Neuronal stem cell (in vitro differentiated cells): Measurements from ENCODE around the gene ATP8B4.

Experiments
- DNase-seq: peaks from one replicate; pipeline ENCODE4 v3.0.0-alpha.2; 2013; ENCODE audit warnings: low spot score
- H2AFZ ChIP-seq: one replicate; pipeline ENCODE4 v1.6.1; 2013; ENCODE audit warnings: mild to moderate bottlenecking, low read length, inconsistent platforms
- H2AK5ac ChIP-seq: 2 replicates; pipeline ENCODE4 v1.6.1; 2013; ENCODE audit warnings: low read depth, mild to moderate bottlenecking, inconsistent platforms, low read length, moderate library complexity, mixed read lengths
- H2BK120ac ChIP-seq: 2 replicates; pipeline ENCODE4 v1.6.1; 2013; ENCODE audit warnings: low read depth, mild to moderate bottlenecking, inconsistent platforms, low read length, moderate library complexity, mixed read lengths
- H2BK12ac ChIP-seq: one replicate; pipeline ENCODE4 v1.6.1; 2013; ENCODE audit warnings: low read length, inconsistent platforms
- H2BK15ac ChIP-seq: 2 replicates; pipeline ENCODE4 v1.6.1; 2013; ENCODE audit warnings: mild to moderate bottlenecking, low read length, inconsistent platforms, mixed read lengths
- H2BK5ac ChIP-seq: one replicate; pipeline ENCODE4 v1.6.1; 2013; ENCODE audit warnings: inconsistent platforms, mild to moderate bottlenecking, low read length, moderate library complexity
- H3K14ac ChIP-seq: one replicate; pipeline ENCODE4 v1.6.1; 2013; ENCODE audit warnings: low read length, inconsistent platforms
- H3K18ac ChIP-seq: 2 replicates; pipeline ENCODE4 v1.6.1; 2013; ENCODE audit warnings: low read length, inconsistent platforms
- H3K23ac ChIP-seq: 2 replicates; pipeline ENCODE4 v1.6.1; 2013; ENCODE audit warnings: low read depth, mild to moderate bottlenecking, mixed read lengths, low read length, inconsistent platforms; ENCODE audit not compliant: poor library complexity
- H3K27ac ChIP-seq: replicated peaks from 3 replicates; pipeline ENCODE4 v1.5.1; 2013; ENCODE audit warnings: low read length, inconsistent platforms
- H3K27me3 ChIP-seq, 3 experiments: 2 replicates each; pipeline ENCODE4 v1.6.1; 2013; ENCODE audit warnings: low read length in 3 of 3, mild to moderate bottlenecking in 2 of 3, inconsistent platforms in 1 of 3, low read depth in 1 of 3, mixed read lengths in 1 of 3, moderate library complexity in 1 of 3; ENCODE audit not compliant: control insufficient read depth in 3 of 3, insufficient read depth in 3 of 3
- H3K36me3 ChIP-seq, 2 donors: replicated peaks in 1 of 2; 2 replicates each; pipeline ENCODE4 v1.6.1; 2013; ENCODE audit warnings: low read length in 2 of 2; ENCODE audit not compliant: control insufficient read depth in 2 of 2, insufficient read depth in 2 of 2
- H3K4ac ChIP-seq: 2 replicates; pipeline ENCODE4 v1.6.1; 2013; ENCODE audit warnings: inconsistent platforms, mild to moderate bottlenecking, low read length, moderate library complexity
- H3K4me1 ChIP-seq, 2 donors: 1 replicate in 1 of 2; 2 replicates in 1 of 2; pipeline ENCODE4 v1.6.1; 2013; ENCODE audit warnings: low read length in 2 of 2, low read depth in 1 of 2; ENCODE audit not compliant: control insufficient read depth in 2 of 2, insufficient read depth in 1 of 2
- H3K4me2 ChIP-seq: one replicate; pipeline ENCODE4 v1.6.1; 2013; ENCODE audit warnings: mild to moderate bottlenecking, low read length, inconsistent platforms; ENCODE audit not compliant: insufficient read depth, poor library complexity, severe bottlenecking
- H3K4me3 ChIP-seq, 2 donors: 2 replicates each; pipeline ENCODE4 v1.5.1; 2013; ENCODE audit warnings: low read length in 2 of 2, mild to moderate bottlenecking in 2 of 2, inconsistent platforms in 1 of 2, moderate library complexity in 1 of 2
- H3K79me1 ChIP-seq: one replicate; pipeline ENCODE4 v1.6.1; 2013; ENCODE audit warnings: low read depth, mild to moderate bottlenecking, inconsistent platforms, low read length, moderate library complexity
- H3K9ac ChIP-seq: one replicate; pipeline ENCODE4 v1.6.1; 2013; ENCODE audit warnings: mild to moderate bottlenecking, low read depth, low read length, inconsistent platforms; ENCODE audit not compliant: poor library complexity
- H3K9me3 ChIP-seq, 2 donors: replicated peaks in 1 of 2; 2 replicates each; pipeline versions ENCODE3 to v1.6.1; 2013; ENCODE audit warnings: low read length in 2 of 2, mild to moderate bottlenecking in 2 of 2, inconsistent platforms in 1 of 2, low read depth in 1 of 2, mixed read lengths in 1 of 2, moderate library complexity in 1 of 2; ENCODE audit not compliant: control insufficient read depth in 2 of 2, insufficient read depth in 1 of 2
- H4K8ac ChIP-seq: one replicate; pipeline ENCODE4 v1.6.1; 2013; ENCODE audit warnings: low read depth, mild to moderate bottlenecking, inconsistent platforms, low read length, moderate library complexity
- H4K91ac ChIP-seq: one replicate; pipeline ENCODE4 v1.6.1; 2013; ENCODE audit warnings: low read length, low read depth, mild to moderate bottlenecking, inconsistent platforms; ENCODE audit not compliant: poor library complexity
- WGBS, 2 donors: extraction: QIAGEN DNeasy Blood & Tissue Kit; methylation state at CpG; one replicate each; pipeline ENCODE4 v1.1.7; 2013; ENCODE audit warnings: missing lambda C conversion rate in 2 of 2, mixed read lengths in 1 of 2; ENCODE audit not compliant: insufficient read length in 2 of 2, insufficient replicate concordance in 1 of 2; ENCODE audit errors: extremely low coverage in 2 of 2; 5-methylcytosine and 5-hydroxymethylcytosine counted together

Gene ATP8B4

DNA sequence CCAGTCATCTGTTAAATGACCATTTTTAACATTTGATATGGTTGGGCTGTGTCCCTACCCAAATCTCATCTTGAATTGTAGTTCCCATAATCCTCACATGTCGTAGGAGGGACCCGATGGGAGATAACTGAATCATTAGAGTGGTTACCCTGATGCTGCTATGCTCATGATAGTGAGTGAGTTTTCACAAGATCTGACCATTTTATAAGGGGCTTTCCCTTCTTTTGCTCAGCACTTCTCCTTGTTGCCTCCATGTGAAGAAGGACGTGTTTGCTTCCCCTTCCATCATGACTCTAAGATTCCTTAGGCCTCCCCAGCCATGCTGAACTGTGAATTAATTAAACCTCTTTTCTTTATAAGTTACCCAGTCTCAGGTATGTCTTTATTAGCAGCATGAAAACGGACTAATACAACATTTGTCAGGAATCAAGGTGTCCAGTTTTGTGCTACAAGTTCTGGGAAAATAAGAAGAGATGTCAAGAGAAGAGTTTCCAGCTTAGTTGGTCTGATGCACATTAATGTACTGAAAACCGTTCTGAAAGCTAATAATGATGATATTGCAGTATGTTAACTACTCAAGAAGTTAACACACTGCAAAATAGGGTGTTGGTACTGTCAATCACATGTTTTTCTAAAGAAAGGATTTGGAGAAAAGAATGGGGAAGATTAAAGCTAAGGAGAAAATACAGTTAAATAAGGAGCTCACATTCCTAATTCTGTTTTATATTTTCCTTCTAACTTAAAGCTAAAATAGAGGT, 67.9 kb downstream of the ATP8B4 start:
- H3K9me3 ChIP-seq = no peaks in the 10 kb centered on the region
- no peak overlapping the region for H3K9ac ChIP-seq
- no peak overlapping the region for H4K8ac ChIP-seq
- H3K79me1 ChIP-seq = no peaks in the 10 kb centered on the region
- no peak overlapping the region for H2BK15ac ChIP-seq
- H3K23ac ChIP-seq = no peak overlapping the region
- no peaks in the 10 kb centered on the region for H3K4me1 ChIP-seq
- DNase-seq = no peak
- no peak overlapping the region for H2AK5ac ChIP-seq
- no peak overlapping the region for H3K4me2 ChIP-seq
- no peak overlapping the region for H3K18ac ChIP-seq
- no peak overlapping the region for H2BK5ac ChIP-seq
- no peak overlapping the region for H3K14ac ChIP-seq
- no peak overlapping the region for H2BK12ac ChIP-seq
- H2BK120ac ChIP-seq = no peak overlapping the region
- H3K27ac ChIP-seq = no peak overlapping the region
- H4K91ac ChIP-seq = no peak overlapping the region
- no peak overlapping the region for H3K4ac ChIP-seq
- H3K36me3 ChIP-seq = no peaks in the 10 kb centered on the region
- no peak overlapping the region for H2AFZ ChIP-seq
- WGBS, 2 donors = no CpG with 5 or more reads among the region's 5 CpGs
- no peak overlapping the region for H3K4me3 ChIP-seq
- no peaks in the 10 kb centered on the region for H3K27me3 ChIP-seq

DNA sequence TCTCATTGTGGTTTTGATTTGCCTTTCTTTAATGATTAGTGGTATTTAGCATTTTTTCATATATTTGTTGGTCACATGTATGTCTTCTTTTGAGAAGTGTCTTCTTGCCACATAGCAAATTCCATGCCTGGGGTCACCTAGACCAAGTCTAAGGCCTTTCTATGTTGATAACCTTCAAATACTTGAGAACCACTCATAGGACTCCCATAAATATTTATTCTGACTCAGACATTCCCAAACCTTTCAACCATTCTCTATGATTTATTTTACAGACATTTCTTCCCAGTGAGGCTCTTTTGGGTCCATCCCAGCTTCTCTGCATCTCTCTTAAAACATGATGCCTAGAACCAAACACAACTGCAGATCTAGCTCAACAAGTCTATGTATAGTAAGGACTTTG, 69.2 kb downstream of the ATP8B4 start:
- Histone ChIP-seq H2BK12ac (no peak overlapping the region), H3K18ac (no peak overlapping the region), H3K4me1 (no peaks in the 10 kb centered on the region), H2AFZ (no peak overlapping the region), H2BK120ac (no peak overlapping the region), H3K79me1 (no peaks in the 10 kb centered on the region), H2BK15ac (no peak overlapping the region), H3K4ac (no peak overlapping the region), H3K9me3 (no peaks in the 10 kb centered on the region), H4K91ac (no peak overlapping the region), H3K14ac (no peak overlapping the region), H3K4me3 (no peak overlapping the region), H3K4me2 (no peak overlapping the region), H3K36me3 (no peaks in the 10 kb centered on the region), H3K23ac (no peak overlapping the region), H3K27ac (no peak overlapping the region), H2AK5ac (no peak overlapping the region), H3K9ac (no peak overlapping the region), H3K27me3 (no peaks in the 10 kb centered on the region), H4K8ac (no peak overlapping the region), H2BK5ac (no peak overlapping the region)
- DNase-seq = no peak

DNA sequence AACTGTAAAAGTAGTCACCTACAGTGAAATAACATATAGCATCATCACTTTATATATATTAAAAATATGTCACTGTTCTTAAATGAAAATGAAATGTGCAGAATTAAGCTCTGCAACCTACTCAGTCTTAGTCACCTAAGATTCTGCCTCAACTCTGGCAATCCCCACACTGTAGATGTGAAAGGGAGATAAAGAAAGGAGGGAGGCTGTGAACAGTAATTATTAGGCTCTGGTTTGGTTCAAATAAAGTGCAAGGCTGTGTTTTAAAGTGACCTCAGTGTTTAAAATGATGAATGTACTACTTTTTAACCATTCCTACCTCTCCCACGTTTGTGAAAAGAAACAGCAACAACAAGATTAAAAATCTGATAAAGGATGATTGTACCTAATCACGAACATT, 72.2 kb downstream of the ATP8B4 start:
- no peak overlapping the region for H4K8ac ChIP-seq
- no peak for DNase-seq
- H3K4me2 ChIP-seq = no peak overlapping the region
- H2BK15ac ChIP-seq = no peak overlapping the region
- H3K79me1 ChIP-seq = no peaks in the 10 kb centered on the region
- no peak overlapping the region for H3K4me3 ChIP-seq
- no peaks in the 10 kb centered on the region for H3K9me3 ChIP-seq
- no peaks in the 10 kb centered on the region for H3K4me1 ChIP-seq
- no peak overlapping the region for H3K9ac ChIP-seq
- no peak overlapping the region for H3K18ac ChIP-seq
- H2BK12ac ChIP-seq = no peak overlapping the region
- no peak overlapping the region for H4K91ac ChIP-seq
- no peak overlapping the region for H2BK5ac ChIP-seq
- H3K27ac ChIP-seq = no peak overlapping the region
- no peak overlapping the region for H2AK5ac ChIP-seq
- H3K4ac ChIP-seq = no peak overlapping the region
- H2BK120ac ChIP-seq = no peak overlapping the region
- no peak overlapping the region for H3K23ac ChIP-seq
- no CpG with 5 or more reads among the region's 2 CpGs for WGBS, 2 donors
- no peak overlapping the region for H2AFZ ChIP-seq
- no peaks in the 10 kb centered on the region for H3K27me3 ChIP-seq
- no peak overlapping the region for H3K14ac ChIP-seq
- no peaks in the 10 kb centered on the region for H3K36me3 ChIP-seq

DNA sequence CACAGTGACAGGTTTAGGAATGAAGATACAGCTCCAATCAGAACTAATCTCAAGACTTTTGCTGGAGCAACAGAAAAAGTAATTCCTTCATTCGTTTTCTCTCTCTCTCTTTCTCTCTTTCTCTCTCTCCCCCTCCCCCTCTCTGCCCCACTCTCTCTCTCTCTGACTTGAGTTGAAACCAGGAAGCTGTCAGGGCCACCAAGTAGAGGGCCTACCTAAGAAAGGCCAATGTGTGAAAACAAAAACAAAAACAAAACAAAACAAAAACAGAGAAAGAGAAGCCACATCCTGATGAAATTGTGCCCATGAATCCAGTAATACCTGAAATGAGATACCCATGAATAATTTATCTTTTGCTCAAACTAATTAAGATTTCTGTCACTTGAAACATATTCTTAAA, 72.9 kb downstream of the ATP8B4 start:
- Histone ChIP-seq H2BK12ac (no peak overlapping the region), H3K27ac (no peak overlapping the region), H3K18ac (no peak overlapping the region), H2AK5ac (no peak overlapping the region), H2AFZ (no peak overlapping the region), H3K4me3 (no peak overlapping the region), H2BK5ac (no peak overlapping the region), H3K27me3 (no peaks in the 10 kb centered on the region), H3K9ac (no peak overlapping the region), H4K91ac (no peak overlapping the region), H3K14ac (no peak overlapping the region), H3K9me3 (no peaks in the 10 kb centered on the region), H3K4ac (no peak overlapping the region), H2BK15ac (no peak overlapping the region), H3K79me1 (no peaks in the 10 kb centered on the region), H4K8ac (no peak overlapping the region), H3K4me1 (no peaks in the 10 kb centered on the region), H3K4me2 (no peak overlapping the region), H2BK120ac (no peak overlapping the region), H3K36me3 (no peaks in the 10 kb centered on the region), H3K23ac (no peak overlapping the region)
- no peak for DNase-seq
- no CpG with 5 or more reads among the region's 1 CpG for WGBS, 2 donors
